Skeletal muscle satellite cell (primary cell): ENCODE measurements around the gene MYCL.

Source experiments
- H3K27me3 ChIP-seq: 2 replicates; pipeline ENCODE4 v1.7.0; 2013; ENCODE audit warnings: low read length; ENCODE audit not compliant: control insufficient read depth, insufficient read depth
- H3K36me3 ChIP-seq: 2 replicates; pipeline ENCODE4 v1.7.0; 2013; ENCODE audit warnings: mild to moderate bottlenecking, control low read depth, low read length; ENCODE audit not compliant: insufficient read depth
- H3K4me1 ChIP-seq: 2 replicates; pipeline ENCODE4 v1.7.0; 2013; ENCODE audit warnings: low read length; ENCODE audit not compliant: control insufficient read depth, insufficient read depth
- H3K4me2 ChIP-seq: 2 replicates; pipeline ENCODE4 v1.7.0; 2013; ENCODE audit warnings: mild to moderate bottlenecking, low read length
- H3K4me3 ChIP-seq: 2 replicates; pipeline ENCODE4 v1.7.0; 2013; ENCODE audit warnings: low read length
- H3K9ac ChIP-seq: 2 replicates; pipeline ENCODE4 v1.7.0; 2013; ENCODE audit warnings: mild to moderate bottlenecking, low read depth, low read length, moderate library complexity
- H3K9me3 ChIP-seq: replicated peaks from 2 replicates; pipeline ENCODE4 v1.7.0; 2013; ENCODE audit warnings: mild to moderate bottlenecking, control low read depth, low read length

MYCL gene

DNA sequence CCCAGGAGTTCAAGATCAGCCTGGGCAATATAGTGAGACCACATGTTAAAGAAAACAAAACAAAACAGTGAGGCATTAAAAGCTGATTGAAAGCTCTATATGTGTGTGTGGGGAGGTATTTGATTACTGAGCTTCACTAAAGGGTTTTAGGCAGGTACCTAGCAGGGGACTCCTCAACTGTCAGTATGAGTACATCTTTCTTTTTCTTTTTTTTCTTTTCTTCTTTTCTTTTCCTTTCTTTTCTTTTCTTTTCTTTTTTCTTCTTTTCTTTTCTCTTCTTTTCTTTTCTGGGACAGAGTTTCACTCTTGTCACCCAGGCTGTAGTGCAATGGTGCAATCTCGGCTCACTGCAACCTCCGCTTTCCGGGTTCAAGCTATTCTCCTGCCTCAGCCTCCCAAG is 8.5 kb upstream of the MYCL start:
- Histone ChIP-seq H3K4me2 (no peak overlapping the region), H3K9ac (no peak overlapping the region), H3K27me3 (peaks cover 13% of the 10 kb centered on the region), H3K4me1 (no peaks in the 10 kb centered on the region), H3K4me3 (no peak overlapping the region), H3K36me3 (no peaks in the 10 kb centered on the region), H3K9me3 (no peaks in the 10 kb centered on the region)

DNA sequence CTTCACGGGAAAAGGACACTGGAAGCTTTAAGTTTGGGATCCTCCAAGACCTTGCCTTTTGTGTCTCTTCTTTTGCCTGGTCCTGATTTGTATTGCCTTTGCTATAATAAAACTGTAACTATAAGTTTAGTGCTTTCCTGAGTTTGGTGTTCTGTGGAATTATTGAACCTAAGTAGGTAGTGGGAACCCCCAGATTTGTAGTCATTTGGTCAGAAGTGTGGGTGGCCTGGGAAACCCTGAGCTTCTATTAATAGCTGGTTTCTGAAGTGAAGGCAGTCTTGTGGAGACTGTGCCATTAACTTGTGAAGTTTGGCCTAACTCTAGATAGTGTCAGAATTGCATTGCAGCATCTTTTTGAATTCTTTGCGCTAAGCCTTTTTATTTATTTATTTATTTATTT is 6.8 kb upstream of the MYCL start:
- no peak overlapping the region for H3K9ac ChIP-seq
- H3K4me2 ChIP-seq, result no peak overlapping the region
- H3K9me3 ChIP-seq, result no peaks in the 10 kb centered on the region
- no peaks in the 10 kb centered on the region for H3K36me3 ChIP-seq
- no peak overlapping the region for H3K4me3 ChIP-seq
- H3K4me1 ChIP-seq, result no peaks in the 10 kb centered on the region
- H3K27me3 ChIP-seq, result peaks cover 21% of the 10 kb centered on the region

DNA sequence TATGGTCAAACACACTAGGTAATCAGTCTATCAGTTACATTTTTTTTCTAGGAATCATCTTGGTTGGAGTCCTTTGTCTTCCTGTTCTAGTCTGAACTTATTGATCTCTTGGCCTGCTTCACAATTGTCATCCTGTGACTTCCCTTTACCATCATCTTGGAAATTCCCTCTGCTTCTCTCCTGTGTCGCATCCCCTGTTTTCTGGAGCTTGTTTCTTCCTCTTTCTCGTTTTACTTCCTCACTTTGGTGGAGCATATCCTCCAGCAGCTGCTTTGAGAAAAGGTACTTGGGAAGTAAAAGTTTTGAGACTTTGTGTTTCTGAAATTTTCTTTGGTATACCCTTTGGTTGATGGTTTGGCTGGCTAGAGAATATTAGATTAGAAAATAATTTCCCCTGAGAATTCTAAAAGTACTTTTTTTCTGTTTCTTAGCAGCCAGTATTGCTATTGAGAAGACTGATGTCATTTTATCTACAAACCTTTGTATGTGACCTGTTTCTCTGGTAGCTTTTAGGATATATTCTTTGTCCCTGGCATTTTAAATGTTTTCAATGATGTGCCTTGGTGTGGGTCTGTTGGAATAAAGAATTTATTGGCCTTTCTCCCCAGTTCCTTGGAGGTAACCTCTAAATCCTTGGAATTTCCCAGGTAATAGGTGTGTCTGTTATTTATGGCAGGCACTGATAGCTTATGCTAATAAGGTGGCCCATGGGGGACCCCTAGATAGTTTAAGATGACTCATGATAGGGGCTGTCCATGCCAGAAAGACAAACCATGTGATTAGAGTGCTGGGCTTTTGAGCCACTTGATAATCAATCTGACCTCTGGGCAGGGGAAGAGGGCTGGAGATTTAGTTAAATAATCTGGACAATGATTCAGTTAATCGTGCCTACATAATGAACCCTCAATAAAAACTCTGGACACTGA is 6.1 kb upstream of the MYCL start:
- Histone ChIP-seq H3K9ac (no peak overlapping the region), H3K4me3 (no peak overlapping the region), H3K36me3 (no peaks in the 10 kb centered on the region), H3K4me2 (no peak overlapping the region), H3K4me1 (no peaks in the 10 kb centered on the region), H3K27me3 (peaks cover 29% of the 10 kb centered on the region), H3K9me3 (no peaks in the 10 kb centered on the region)

DNA sequence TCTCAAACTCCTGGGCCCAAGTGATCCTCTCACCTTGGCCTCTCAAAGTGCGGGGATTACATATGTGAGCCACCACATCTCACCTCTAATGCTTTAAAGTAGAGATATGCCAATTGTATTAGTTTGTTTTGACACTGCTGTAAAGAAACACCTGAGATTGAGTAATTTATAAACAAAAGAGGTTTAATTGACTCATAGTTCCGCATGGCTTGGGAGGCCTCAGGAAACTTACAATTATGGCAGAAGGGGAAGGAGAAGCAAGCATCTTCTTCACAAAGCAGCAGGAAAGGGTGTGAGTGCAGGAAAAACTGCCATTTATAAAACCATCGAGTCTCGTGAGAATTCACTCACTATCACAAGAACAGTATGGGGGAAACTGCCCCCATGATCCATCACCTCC is 3.5 kb upstream of the MYCL start:
- Histone ChIP-seq H3K4me3 (no peak overlapping the region), H3K9me3 (no peaks in the 10 kb centered on the region), H3K4me1 (peaks cover 17% of the 10 kb centered on the region), H3K4me2 (no peak overlapping the region), H3K9ac (no peak overlapping the region), H3K36me3 (no peaks in the 10 kb centered on the region), H3K27me3 (peaks cover 33% of the 10 kb centered on the region)

DNA sequence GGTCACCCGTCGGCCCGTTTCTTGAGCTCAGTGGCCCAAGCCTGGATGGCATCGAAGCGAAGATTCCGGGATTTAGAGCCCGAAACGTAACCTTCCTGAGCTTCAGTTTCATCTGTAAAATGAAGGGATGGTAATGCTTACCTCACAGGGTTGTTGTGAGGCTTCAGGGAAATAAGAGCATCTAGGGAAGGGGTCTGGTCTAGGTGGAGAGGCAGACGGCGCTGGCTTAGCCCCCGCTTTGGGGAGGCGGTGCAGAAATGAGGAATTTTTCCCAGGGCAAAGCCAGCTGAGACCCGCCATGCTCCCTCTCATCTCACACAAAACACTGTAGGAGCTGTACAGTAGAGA is 717 bp upstream of the MYCL start:
- H3K4me3 ChIP-seq, result peak overlapping the region; percentile 81
- peaks cover 58% of the 10 kb centered on the region for H3K27me3 ChIP-seq
- H3K36me3 ChIP-seq, result no peaks in the 10 kb centered on the region
- H3K9me3 ChIP-seq, result no peaks in the 10 kb centered on the region
- H3K9ac ChIP-seq, result no peak overlapping the region
- peaks cover 19% of the 10 kb centered on the region for H3K4me1 ChIP-seq
- peak overlapping the region; percentile 99 for H3K4me2 ChIP-seq

DNA sequence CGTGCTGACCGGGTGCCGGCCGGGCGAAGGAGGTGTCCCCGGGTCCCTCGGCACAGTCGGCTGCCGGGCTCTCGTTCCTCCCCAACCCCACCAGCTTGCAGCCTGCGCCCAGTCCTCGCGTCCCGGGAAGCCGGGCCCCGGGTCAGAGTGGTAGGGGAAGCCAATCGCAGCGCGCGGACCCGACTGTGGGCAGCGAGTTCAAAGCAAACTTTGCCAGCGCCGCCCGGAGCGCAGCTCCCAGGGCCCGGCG is 328 bp downstream of the MYCL start:
- Histone ChIP-seq H3K4me3 (peak overlapping the region; percentile 81), H3K9ac (peak overlapping the region; percentile 69), H3K9me3 (no peaks in the 10 kb centered on the region), H3K27me3 (peaks cover 62% of the 10 kb centered on the region), H3K4me2 (peak overlapping the region; percentile 99), H3K4me1 (peaks cover 29% of the 10 kb centered on the region), H3K36me3 (no peaks in the 10 kb centered on the region)

DNA sequence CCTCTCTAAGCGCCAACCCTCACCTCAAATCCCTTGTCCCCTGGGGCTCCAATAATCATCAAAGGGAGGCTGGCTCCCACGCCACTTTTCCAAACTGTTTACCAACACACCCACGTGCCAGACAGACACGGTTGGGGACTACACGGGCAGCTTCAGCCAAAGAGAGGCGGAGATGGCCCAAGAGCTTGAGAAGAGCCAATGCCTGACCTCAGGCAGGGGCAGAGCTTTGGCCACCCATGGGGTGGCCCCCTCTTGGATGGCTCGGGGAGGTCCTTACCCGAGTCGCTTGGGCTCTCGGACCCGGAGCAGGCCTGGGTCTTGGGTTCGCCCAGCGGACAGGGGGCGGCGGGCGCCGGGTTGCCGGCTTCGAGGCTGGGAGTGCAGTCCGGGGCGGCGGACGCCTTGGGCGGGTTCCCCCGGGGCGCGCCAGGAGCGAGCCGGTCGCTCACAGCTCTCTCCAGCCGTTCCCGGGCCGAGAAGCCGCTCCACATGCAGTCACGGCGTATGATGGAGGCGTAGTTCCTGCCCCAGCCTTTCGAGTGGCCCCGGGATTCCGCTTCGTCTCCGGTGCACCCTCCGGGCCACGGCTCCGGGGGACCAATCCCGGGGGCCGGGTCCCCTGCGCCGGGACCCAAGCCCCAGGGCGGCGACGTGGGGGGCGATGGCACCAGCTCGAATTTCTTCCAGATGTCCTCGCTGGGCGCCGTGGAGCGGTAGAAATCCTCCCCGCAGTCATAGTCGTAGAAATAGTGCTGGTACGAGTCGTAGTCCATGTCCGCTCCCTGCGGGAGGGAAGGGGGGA is 854 bp downstream of the MYCL start:
- H3K4me1 ChIP-seq, result peaks cover 34% of the 10 kb centered on the region
- H3K9me3 ChIP-seq, result no peaks in the 10 kb centered on the region
- H3K4me2 ChIP-seq, result peak overlapping the region; percentile 99
- peaks cover 62% of the 10 kb centered on the region for H3K27me3 ChIP-seq
- peak overlapping the region; percentile 81 for H3K4me3 ChIP-seq
- peak overlapping the region; percentile 69 for H3K9ac ChIP-seq
- no peaks in the 10 kb centered on the region for H3K36me3 ChIP-seq

DNA sequence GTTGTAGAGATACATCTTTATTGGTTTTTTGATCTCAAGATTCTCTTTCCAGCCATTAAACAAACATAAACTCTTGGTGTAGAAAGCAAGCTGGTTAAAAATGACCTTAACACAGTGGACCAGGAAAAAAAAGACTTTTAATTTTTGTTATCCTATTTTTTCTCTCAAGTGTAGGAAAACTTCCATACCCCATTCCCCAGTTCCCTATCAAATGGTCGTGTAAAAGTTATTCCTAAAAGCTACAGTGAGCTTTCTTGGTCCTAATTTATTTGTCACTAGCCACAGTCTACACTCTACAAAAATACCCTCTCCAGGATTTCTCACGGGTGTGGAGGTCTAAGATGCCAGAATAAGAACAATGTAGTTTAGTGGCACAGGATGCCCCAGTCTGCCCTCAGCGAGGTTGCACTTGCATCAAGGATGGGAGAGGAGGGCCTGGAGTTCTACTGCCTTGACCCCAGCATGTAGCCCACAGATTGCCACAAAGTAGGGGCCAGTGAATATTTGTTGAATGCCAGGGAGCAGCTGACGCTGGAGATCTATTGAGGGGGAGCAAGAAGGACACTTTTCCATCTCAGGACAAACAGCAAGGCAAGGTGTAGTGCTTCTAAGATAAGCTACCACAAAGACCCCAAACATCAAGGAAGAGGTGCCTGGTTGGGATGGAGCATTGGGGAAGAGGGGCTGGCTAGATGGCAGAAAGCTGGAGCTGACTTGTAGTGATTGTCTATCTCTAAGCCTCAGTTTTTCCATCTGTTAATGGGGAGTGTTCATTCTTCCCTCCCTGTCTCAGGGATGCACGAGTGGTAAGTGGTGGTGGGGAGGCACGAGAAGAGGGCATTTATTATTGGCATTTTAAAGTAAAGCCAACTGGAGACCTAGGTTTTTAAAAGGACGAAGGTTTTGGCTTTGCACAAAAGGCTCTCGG is 1.8 kb downstream of the MYCL start:
- H3K9me3 ChIP-seq, result no peaks in the 10 kb centered on the region
- no peak overlapping the region for H3K9ac ChIP-seq
- H3K4me2 ChIP-seq, result peak overlapping the region; percentile 99
- no peak overlapping the region for H3K4me3 ChIP-seq
- peaks cover 53% of the 10 kb centered on the region for H3K27me3 ChIP-seq
- no peaks in the 10 kb centered on the region for H3K36me3 ChIP-seq
- H3K4me1 ChIP-seq, result peaks cover 34% of the 10 kb centered on the region

- H3K36me3 ChIP-seq, result no peaks in the 10 kb centered on the region
- no peaks in the 10 kb centered on the region for H3K9me3 ChIP-seq
- no peak overlapping the region for H3K4me2 ChIP-seq
- peaks cover 34% of the 10 kb centered on the region for H3K4me1 ChIP-seq
- H3K9ac ChIP-seq, result no peak overlapping the region
- peaks cover 49% of the 10 kb centered on the region for H3K27me3 ChIP-seq
- H3K4me3 ChIP-seq, result no peak overlapping the region
Measured at GRCh38 chr1:39898648-39899603, 2.8 kb downstream of the MYCL start.

- Histone ChIP-seq H3K36me3 (no peaks in the 10 kb centered on the region), H3K9ac (no peak overlapping the region), H3K4me1 (peaks cover 42% of the 10 kb centered on the region), H3K4me3 (no peak overlapping the region), H3K9me3 (no peaks in the 10 kb centered on the region), H3K27me3 (peaks cover 44% of the 10 kb centered on the region), H3K4me2 (no peak overlapping the region)
Measured at GRCh38 chr1:39898191-39898590, 3.5 kb downstream of the MYCL start.
